CD14-positive monocyte (primary cell): ENCODE results near the gene PLEKHD1. TPM values are rescaled to one million over a fixed set of nuclear protein-coding genes. Genes with fewer than 3 reads are reported as not detected.

Source experiments
- DNase-seq, 3 donors: peaks; one replicate each; pipeline ENCODE4 v3.0.0-alpha.2; 2011 to 2022
- H2AFZ ChIP-seq: 2 replicates; pipeline ENCODE4 v1.6.0; 2012; ENCODE audit warnings: mild to moderate bottlenecking, low read depth, low read length, inconsistent platforms; ENCODE audit not compliant: insufficient read depth, poor library complexity, severe bottlenecking
- H3K27ac ChIP-seq, 2 donors: 1 replicate in 1 of 2; 2 replicates in 1 of 2; pipeline ENCODE4 v1.5.1; 2012 to 2013; ENCODE audit warnings: low read length in 2 of 2, control low read depth in 1 of 2, inconsistent platforms in 1 of 2, low read depth in 1 of 2, mild to moderate bottlenecking in 1 of 2
- H3K27me3 ChIP-seq, 2 donors: one replicate each; pipeline versions ENCODE4 v1.6.0 to v1.6.1; 2011 to 2013; ENCODE audit warnings: low read length in 2 of 2; ENCODE audit not compliant: control insufficient read depth in 2 of 2, insufficient read depth in 2 of 2
- H3K36me3 ChIP-seq, 2 donors: replicated peaks in 1 of 2; 1 replicate in 1 of 2; 2 replicates in 1 of 2; pipeline versions ENCODE4 v1.5.1 to v1.6.1; 2012 to 2013; ENCODE audit warnings: low read length in 2 of 2, control low read depth in 1 of 2, inconsistent platforms in 1 of 2, mild to moderate bottlenecking in 1 of 2; ENCODE audit not compliant: insufficient read depth in 2 of 2, control insufficient read depth in 1 of 2
- H3K4me1 ChIP-seq, 2 donors: 1 replicate in 1 of 2; 2 replicates in 1 of 2; pipeline versions ENCODE4 v1.5.1 to v1.6.1; 2012 to 2013; ENCODE audit warnings: low read length in 2 of 2, control low read depth in 1 of 2, inconsistent platforms in 1 of 2, mild to moderate bottlenecking in 1 of 2, moderate library complexity in 1 of 2; ENCODE audit not compliant: insufficient read depth in 2 of 2, control insufficient read depth in 1 of 2
- H3K4me2 ChIP-seq: replicated peaks from 2 replicates; pipeline ENCODE3; 2012; ENCODE audit warnings: low read length, moderate library complexity, mild to moderate bottlenecking; ENCODE audit not compliant: poor library complexity, severe bottlenecking; ENCODE audit errors: extremely low read depth
- H3K4me3 ChIP-seq, 3 experiments: fragments of 200-600 bp in 1 of 3; sonication (generic) in 1 of 3; replicated peaks in 1 of 3; 1 replicate in 2 of 3; 2 replicates in 1 of 3; pipeline ENCODE4 v1.5.1; 2011 to 2013; ENCODE audit warnings: low read length in 3 of 3, mild to moderate bottlenecking in 3 of 3, control low read depth in 2 of 3, low read depth in 2 of 3, inconsistent platforms in 1 of 3, moderate library complexity in 1 of 3
- H3K79me2 ChIP-seq: 2 replicates; pipeline ENCODE4 v1.6.0; 2012; ENCODE audit warnings: mild to moderate bottlenecking, control low read depth, inconsistent platforms, low read length, moderate library complexity; ENCODE audit not compliant: insufficient read depth
- H3K9ac ChIP-seq: 2 replicates; pipeline ENCODE4 v1.6.0; 2017; ENCODE audit warnings: low read length, mild to moderate bottlenecking; ENCODE audit not compliant: insufficient read depth, poor library complexity, severe bottlenecking
- H3K9me3 ChIP-seq, 2 donors: replicated peaks in 1 of 2; 1 replicate in 1 of 2; 2 replicates in 1 of 2; pipeline versions ENCODE4 v1.5.1 to v1.6.1; 2012 to 2013; ENCODE audit warnings: low read length in 2 of 2, control low read depth in 1 of 2; ENCODE audit not compliant: control insufficient read depth in 1 of 2, insufficient read depth in 1 of 2
- H4K20me1 ChIP-seq: 2 replicates; pipeline ENCODE4 v1.6.0; 2012; ENCODE audit warnings: mild to moderate bottlenecking, low read length, control low read depth, moderate library complexity; ENCODE audit not compliant: insufficient read depth
- H3K27ac Mint-ChIP-seq, 7 donors: one replicate each; pipeline ENCODE4 v1.8.0; 2020; ENCODE audit warnings: mild to moderate bottlenecking in 7 of 7, mixed read lengths in 7 of 7, moderate library complexity in 6 of 7, inconsistent platforms in 2 of 7
- H3K27me3 Mint-ChIP-seq, 3 donors: one replicate each; pipeline ENCODE4 v1.8.0; 2021 to 2022; ENCODE audit warnings: low read depth in 3 of 3, mild to moderate bottlenecking in 3 of 3, mixed read lengths in 3 of 3, moderate library complexity in 3 of 3, inconsistent platforms in 1 of 3
- H3K36me3 Mint-ChIP-seq, 2 donors: one replicate each; pipeline ENCODE4 v1.8.0; 2020; ENCODE audit warnings: mixed read lengths in 2 of 2, inconsistent platforms in 1 of 2, mild to moderate bottlenecking in 1 of 2
- H3K4me1 Mint-ChIP-seq: one replicate; pipeline ENCODE4 v1.8.0; 2020; ENCODE audit warnings: mild to moderate bottlenecking, mixed read lengths
- H3K4me3 Mint-ChIP-seq, 2 donors: one replicate each; pipeline ENCODE4 v1.8.0; 2020; ENCODE audit warnings: mild to moderate bottlenecking in 2 of 2, mixed read lengths in 2 of 2, moderate library complexity in 1 of 2
- H3K9me3 Mint-ChIP-seq, 7 donors: one replicate each; pipeline ENCODE4 v1.8.0; 2020 to 2022; ENCODE audit warnings: mixed read lengths in 7 of 7, mild to moderate bottlenecking in 6 of 7, moderate library complexity in 6 of 7, inconsistent platforms in 2 of 7
- WGBS: methylation state at CpG from one replicate; pipeline ENCODE4 v1.1.5; 2013; ENCODE audit warnings: missing lambda C conversion rate; ENCODE audit not compliant: insufficient coverage; 5-methylcytosine and 5-hydroxymethylcytosine counted together
- intact Hi-C, 2 donors: fragments of 100-400 bp; cut with micrococcal nuclease; formaldehyde crosslinking; loops; one replicate each; pipeline versions ENCODE4 v1.15.0 to v1.15.1; 2023
- polyA plus RNA-seq, 3 donors: library from polyadenylated mRNA; depleted of rRNA in 1 of 3; unstranded in 2 of 3; stranded (reverse) in 1 of 3; fragments of 300-500 nt in 2 of 3; fragments of >200 nt in 1 of 3; fragmentation: Illumina TruSeq in 2 of 3; gene quantifications; 1 replicate in 2 of 3; 2 replicates in 1 of 3; pipeline ENCODE4 v1.2.3, GENCODE V29; 2012 to 2021
- TF ChIP-seq, protein P1 (sequence below): fragments of 200-600 bp; IDR thresholded peaks from one replicate; pipeline ENCODE4 v1.8.0; 2022; ENCODE audit warnings: antibody characterized with exemption, mild to moderate bottlenecking

Gene PLEKHD1
- polyA plus RNA-seq, 3 donors: 0.09 TPM; not detected in 2

DNA sequence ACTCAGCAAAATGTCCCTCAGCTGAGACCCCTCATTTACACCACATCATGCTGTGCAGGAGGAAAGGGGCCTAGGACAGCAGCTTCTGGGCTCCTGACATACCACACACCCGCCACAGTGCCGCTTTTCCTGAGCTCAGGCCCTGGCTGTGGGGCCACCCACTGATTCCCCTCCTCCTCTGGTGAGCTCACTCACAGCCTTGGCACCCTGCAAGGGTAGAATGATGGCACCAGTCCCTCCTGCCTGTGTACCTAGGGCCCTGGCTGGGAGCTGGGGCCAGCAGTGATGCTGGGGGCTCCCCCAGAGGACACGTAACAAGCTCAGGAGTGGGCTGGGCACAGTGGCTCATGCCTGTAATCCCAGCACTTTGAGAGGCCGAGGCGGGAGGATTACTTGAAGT lies 44.4 kb downstream of the PLEKHD1 start:
- H3K79me2 ChIP-seq: no peaks in the 10 kb centered on the region
- no peaks in the 10 kb centered on the region for H3K36me3 Mint-ChIP-seq
- no peaks in the 10 kb centered on the region for H3K36me3 ChIP-seq
- peaks cover 9 to 11% (median 11%) of the 10 kb centered on the region in 3 donors for H3K27me3 Mint-ChIP-seq
- DNase-seq: no peak
- WGBS: 88% methylated on average over 1 of the region's 5 CpGs
- H3K4me1 Mint-ChIP-seq: no peaks in the 10 kb centered on the region
- H2AFZ ChIP-seq: no peak overlapping the region
- no peaks in the 10 kb centered on the region for H3K4me1 ChIP-seq
- no peaks in the 10 kb centered on the region for H4K20me1 ChIP-seq
- H3K4me3 Mint-ChIP-seq: no peak overlapping the region
- peak overlapping the region in 1 of 7 donors; percentile 6 for H3K27ac Mint-ChIP-seq
- no peak overlapping the region for H3K27ac ChIP-seq
- no peak overlapping the region for H3K4me3 ChIP-seq
- no peaks in the 10 kb centered on the region for H3K9me3 ChIP-seq
- no peaks in the 10 kb centered on the region for H3K27me3 ChIP-seq
- H3K9ac ChIP-seq: no peak overlapping the region
- TF ChIP-seq, protein P1, sequence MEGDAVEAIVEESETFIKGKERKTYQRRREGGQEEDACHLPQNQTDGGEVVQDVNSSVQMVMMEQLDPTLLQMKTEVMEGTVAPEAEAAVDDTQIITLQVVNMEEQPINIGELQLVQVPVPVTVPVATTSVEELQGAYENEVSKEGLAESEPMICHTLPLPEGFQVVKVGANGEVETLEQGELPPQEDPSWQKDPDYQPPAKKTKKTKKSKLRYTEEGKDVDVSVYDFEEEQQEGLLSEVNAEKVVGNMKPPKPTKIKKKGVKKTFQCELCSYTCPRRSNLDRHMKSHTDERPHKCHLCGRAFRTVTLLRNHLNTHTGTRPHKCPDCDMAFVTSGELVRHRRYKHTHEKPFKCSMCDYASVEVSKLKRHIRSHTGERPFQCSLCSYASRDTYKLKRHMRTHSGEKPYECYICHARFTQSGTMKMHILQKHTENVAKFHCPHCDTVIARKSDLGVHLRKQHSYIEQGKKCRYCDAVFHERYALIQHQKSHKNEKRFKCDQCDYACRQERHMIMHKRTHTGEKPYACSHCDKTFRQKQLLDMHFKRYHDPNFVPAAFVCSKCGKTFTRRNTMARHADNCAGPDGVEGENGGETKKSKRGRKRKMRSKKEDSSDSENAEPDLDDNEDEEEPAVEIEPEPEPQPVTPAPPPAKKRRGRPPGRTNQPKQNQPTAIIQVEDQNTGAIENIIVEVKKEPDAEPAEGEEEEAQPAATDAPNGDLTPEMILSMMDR: no peak
- H3K9me3 Mint-ChIP-seq: no peaks in the 10 kb centered on the region
- H3K4me2 ChIP-seq: no peak overlapping the region
- intact Hi-C loops: no loop called here

DNA sequence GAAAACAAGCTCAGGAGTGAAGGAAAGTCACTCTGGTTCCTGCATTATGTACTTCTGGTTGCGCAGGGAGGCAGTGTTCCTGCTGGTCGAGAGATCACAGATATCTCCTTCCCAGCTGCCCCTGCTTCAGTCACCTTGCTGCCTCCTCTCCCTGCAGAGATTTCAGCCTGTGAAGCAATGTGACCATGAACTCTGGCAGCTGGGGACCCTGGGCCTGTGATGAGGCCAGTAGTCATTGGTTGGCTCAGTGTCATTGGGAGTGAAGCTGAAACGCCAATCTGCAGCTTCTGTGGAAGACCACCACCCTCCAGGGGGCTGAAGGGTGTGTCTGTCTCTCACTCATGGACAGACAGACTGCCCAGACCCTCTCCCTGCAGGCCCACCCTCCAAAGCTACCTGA lies 45.0 kb downstream of the PLEKHD1 start:
- no peak overlapping the region for H2AFZ ChIP-seq
- no peaks in the 10 kb centered on the region for H3K36me3 ChIP-seq
- TF ChIP-seq, protein P1: no peak
- DNase-seq: no peak
- H3K27ac ChIP-seq: no peak overlapping the region
- Mint-ChIP-seq H3K27me3 (peaks cover 9 to 16% (median 12%) of the 10 kb centered on the region in 3 donors), H3K4me1 (no peaks in the 10 kb centered on the region), H3K9me3 (no peaks in the 10 kb centered on the region), H3K27ac (no peak overlapping the region), H3K36me3 (no peaks in the 10 kb centered on the region), H3K4me3 (no peak overlapping the region)
- 92% methylated on average over 2 of the region's 3 CpGs for WGBS
- no peak overlapping the region for H3K9ac ChIP-seq
- no peaks in the 10 kb centered on the region for H3K79me2 ChIP-seq
- H3K4me3 ChIP-seq: no peak overlapping the region
- no peaks in the 10 kb centered on the region for H4K20me1 ChIP-seq
- intact Hi-C loops: no loop called here
- no peak overlapping the region for H3K4me2 ChIP-seq
- H3K27me3 ChIP-seq: no peaks in the 10 kb centered on the region
- H3K4me1 ChIP-seq: no peaks in the 10 kb centered on the region
- no peaks in the 10 kb centered on the region for H3K9me3 ChIP-seq
